Activated CD4-positive, alpha-beta T cell treated with anti-CD3 and anti-CD28 coated beads, Interleukin-10, Interleukin-2, amounts not matched to agents 100 ng/mL and 50 ng/mL, durations not matched to agents 16 hours and 8 hours (primary cell): ENCODE measurements around the gene TSPAN18.

Experiments used
- DNase-seq: peaks from one replicate; pipeline ENCODE4 v3.0.0-alpha.2; 2020

TSPAN18 gene

GRCh38 chr11:44804449-44805437, 78.0 kb downstream of the TSPAN18 start:
- DNase-seq: no peak

GRCh38 chr11:44805596-44805995, 78.8 kb downstream of the TSPAN18 start:
- DNase-seq: no peak

GRCh38 chr11:44808053-44808753, 81.4 kb downstream of the TSPAN18 start:
- DNase-seq: no peak

DNA sequence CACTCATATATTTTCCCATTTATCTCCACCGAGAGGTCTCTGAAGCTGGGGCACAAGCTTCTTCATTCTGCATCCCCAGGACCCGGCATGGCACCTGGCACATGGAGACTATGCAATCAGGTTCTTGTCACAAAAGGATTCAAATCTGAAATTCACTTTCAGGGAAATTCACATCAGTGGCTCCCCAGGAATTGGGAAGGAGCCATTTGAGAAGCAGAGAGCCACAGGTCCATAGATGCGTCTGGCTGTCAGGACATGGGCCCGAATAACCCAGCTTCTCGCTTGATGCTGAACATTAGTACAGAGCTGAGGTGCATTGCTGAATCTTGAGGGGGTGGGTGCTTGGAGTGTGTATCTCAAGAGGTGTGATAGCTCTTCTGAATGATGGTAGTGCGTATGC, 82.5 kb downstream of the TSPAN18 start:
- DNase-seq: no peak

DNA sequence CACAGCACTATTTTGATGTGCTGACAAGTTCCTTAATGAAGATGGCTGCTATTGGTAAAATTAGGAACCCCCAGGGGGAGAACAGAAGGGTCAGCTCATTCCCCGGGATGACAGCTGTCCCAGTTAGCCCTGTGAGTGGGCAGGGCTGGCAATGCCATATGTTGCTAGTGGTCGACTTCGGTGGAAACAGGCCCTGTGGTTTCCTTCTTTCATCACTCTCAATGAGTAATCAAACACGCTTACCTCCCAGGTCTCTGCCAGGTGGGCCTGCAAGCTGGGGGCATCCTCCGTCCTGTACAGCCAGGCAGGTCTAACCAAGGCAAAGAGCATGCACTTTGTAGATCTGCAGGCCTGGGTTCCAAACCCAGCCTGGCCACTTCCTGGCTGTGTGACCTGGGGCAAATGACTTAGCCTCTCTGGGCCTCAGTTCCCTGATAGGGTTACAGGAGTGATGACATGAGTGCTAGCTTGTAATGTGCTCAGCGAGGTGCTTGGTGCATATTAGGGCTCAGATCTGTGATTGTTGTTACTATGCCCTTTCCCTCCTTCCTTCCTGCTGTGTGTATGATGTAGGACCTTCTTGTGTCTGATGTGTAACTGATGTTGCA, 85.2 kb downstream of the TSPAN18 start:
- DNase-seq: no peak

GRCh38 chr11:44812971-44813370, 86.2 kb downstream of the TSPAN18 start:
- DNase-seq: no peak

GRCh38 chr11:44813401-44813800, 86.6 kb downstream of the TSPAN18 start:
- DNase-seq: no peak

GRCh38 chr11:44814881-44815592, 88.3 kb downstream of the TSPAN18 start:
- DNase-seq: no peak

GRCh38 chr11:44815917-44816456, 89.2 kb downstream of the TSPAN18 start:
- no peak for DNase-seq

- DNase-seq: no peak
These were observed 90.0 kb downstream of the TSPAN18 start for GRCh38 chr11:44816761-44817160.

DNA sequence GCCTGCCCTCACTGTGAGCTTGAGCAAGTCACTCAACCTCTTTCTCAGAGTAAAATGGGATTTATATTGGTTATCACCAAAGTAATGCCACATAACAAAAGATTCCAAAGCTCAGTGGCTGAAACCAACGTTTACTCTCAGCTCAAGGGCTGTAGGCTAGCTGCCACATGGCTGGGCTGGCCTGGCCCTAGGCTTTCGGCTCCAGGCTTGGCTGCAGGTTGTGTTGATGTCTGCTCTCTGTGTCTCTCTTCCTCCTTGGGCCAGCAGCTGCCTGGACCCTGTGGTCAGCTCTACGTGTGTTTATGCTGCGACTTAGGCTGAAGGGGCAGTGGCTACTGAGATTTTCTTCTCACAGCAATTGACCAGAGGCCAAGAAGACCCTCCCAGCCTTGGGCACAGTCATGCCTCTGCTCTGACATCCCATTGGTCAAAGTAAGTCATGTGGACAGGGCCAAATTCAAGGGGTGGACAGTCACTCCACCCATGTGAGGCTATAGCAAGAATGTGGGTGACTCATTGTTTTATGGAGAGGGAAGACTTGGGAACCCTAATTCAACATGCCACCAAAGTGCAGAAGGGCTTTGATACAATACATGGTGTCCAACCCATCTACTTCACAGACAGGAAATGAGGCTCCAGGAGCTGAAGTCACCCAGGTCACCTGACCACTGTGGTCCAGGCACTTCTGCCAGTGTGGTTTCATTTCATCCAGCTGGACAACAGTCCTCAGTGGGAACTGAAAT, 90.6 kb downstream of the TSPAN18 start:
- no peak for DNase-seq

DNA sequence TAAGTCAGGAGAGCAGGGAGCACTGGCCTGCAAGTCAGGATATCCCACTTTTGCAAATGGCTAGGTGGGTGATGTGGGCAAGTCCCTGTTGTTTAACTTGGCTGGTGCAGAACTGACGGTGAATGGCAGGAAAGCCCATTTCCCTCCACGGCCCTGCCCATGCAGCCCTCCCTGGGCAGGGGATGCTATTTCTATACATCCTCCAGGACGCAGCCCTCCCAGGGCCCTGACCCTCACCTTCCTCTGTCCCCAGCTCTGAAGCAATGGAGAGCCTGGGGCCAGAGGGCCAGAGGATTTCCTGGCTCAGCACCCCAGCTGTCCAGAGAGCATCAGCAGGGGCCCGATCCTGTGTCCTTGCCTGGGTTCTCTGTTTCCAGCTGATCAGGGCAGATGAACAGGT, 91.3 kb downstream of the TSPAN18 start:
- DNase-seq: no peak

DNA sequence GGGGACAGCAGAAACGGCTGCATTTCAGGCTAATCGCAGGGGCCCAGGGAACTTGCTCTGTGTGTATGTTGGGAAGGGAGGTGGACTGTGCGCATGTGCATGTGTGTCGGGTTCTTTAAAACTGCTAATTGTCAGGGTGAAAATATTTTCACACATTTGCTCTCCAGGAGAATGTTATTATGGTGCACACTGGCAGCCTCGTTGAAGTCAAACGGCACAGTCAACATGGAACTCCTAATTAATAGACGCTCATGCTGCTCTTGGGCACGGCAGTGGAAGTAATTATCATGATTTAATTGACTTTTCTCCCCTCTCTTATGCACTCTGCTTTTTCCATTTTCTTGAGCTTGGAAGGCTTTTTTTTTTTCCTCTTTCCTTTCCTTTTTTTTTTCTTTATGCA, 92.6 kb downstream of the TSPAN18 start:
- DNase-seq: no peak

DNA sequence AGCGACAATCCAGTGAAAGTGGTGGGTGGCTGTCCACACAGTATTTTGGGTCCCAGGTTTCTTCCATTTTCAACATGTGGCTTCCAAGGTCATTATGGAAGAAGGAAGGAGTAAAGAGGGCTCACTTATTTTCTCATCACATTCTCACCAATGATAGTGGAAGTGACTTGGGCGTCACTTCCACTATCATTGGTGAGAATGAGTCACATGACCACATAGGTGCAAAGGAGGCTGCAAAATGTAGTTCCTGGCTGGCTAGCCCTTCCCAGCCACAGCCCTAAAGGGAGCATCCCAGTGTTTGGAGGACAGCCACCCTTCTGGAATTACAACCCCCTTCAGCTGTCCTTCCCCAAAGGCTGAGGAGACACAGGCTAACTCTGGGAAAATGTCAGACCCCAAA, 95.6 kb downstream of the TSPAN18 start:
- no peak for DNase-seq

DNA sequence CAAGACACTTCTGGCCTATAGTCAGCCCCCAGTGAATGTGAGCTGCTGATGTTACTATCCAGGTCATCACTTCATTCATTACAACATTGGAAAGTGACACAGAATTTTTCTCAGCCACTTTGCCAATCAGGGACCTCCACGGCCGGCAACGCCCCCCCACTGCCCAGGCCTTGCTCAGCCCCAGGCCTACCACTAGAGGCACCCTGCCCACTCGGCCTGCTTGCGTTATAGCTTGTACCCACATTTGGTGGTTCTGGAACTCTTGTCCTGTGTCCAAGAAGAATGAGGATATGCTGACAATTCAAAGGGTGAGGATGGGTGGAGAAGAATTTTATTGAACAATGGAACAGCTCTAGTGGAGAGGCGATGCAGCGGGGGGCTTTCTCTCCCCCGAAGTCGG, 96.2 kb downstream of the TSPAN18 start:
- peak; percentile 4 for DNase-seq

DNA sequence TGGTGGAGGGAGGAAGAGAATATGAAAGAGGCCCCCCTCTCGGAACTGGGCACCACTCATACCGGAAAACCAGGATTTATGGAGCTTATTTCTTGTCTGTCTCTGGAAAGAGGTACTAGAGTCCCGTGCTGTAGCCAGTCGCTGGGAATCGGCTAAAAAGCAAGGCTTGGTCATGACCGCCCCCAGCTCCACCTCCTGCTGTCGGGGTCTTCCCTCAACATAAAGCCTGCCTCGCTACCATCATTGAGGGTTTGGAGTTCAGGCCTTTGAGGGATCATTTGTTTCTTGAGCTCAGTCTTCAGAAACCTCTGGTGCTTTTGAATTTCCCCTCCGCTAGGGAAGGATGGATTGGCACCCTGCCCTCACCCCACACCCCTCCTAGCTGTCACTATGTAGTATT, 97.1 kb downstream of the TSPAN18 start:
- no peak for DNase-seq

GRCh38 chr11:44824300-44824704, 97.5 kb downstream of the TSPAN18 start:
- DNase-seq: no peak

DNA sequence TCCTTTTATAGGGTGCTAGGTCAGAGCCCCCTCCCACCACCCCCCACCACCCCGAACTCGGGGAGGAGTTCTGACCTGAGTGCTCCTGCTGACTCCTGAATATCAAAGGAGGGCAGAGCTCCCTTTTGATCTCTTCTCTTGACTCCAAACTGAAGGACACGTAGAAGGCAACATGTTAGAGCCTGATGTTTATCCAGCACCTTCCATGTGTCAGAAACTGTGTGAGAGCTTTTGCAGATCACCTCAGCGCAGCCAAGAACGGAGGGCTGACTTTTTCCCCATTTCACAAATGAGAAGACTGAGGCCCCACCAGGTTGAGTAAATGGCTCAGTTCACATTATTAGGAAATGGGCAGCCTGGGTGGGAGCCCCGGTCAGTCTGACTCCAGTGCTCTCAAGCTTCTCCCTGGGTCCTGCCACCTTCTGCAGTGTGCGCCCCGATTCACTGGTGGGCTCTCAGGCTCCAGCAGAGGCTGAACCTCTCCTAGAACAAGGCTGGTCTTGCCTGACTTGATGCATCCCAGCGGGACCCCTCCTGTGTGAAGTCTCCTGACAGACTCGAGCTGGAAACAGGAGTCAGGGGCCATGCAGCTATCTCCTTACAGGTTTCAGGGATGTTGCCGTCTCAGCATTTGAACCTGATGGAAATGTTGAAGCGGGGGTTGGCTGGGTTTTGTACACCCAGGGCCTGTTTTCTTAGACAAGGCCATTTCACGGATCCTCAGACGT, 98.5 kb downstream of the TSPAN18 start:
- no peak for DNase-seq

- no peak for DNase-seq
These were observed 100.3 kb downstream of the TSPAN18 start for GRCh38 chr11:44826922-44827643.

GRCh38 chr11:44828296-44828695, 101.5 kb downstream of the TSPAN18 start:
- DNase-seq: no peak

DNA sequence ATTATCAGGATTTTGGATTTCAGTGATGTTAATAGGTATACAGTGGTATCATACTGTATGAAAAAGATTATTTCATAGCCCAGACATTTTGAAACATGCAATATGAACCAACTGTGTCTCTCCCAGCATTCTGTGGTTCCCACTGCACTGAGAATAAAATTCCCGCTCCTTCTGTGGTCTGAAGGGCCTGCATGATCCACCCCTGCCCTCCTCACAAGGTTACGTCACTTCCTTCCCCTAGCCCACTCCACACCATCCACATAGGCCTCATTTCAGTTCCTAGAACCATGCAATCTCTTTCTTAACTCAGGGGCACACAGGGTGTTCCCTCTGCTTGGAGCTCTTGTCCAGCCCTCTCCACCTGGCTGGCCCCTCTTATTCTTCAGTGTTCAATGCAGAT, 103.1 kb downstream of the TSPAN18 start:
- no peak for DNase-seq
